HEK293 (cell line): ENCODE measurements around the gene DLD.

Source experiments
- CTCF ChIA-PET: fragments of 350-600 bp; formaldehyde crosslinking; extraction: SDS; loops from one replicate; lab custom pipeline; 2021; ENCODE audit warnings: antibody characterized with exemption; lab: Yijun Ruan, JAX
- POLR2A ChIA-PET: fragments of 300-600 bp; formaldehyde crosslinking; extraction: SDS; loops from one replicate; lab custom pipeline; 2020; ENCODE audit warnings: antibody characterized with exemption, inconsistent platforms; lab: Yijun Ruan, JAX
- H3K27ac ChIP-seq: fragments of 200-500 bp; sonication (Bioruptor generic); 2 replicates; pipeline ENCODE4 v1.5.1; 2014; ENCODE audit warnings: low read depth, low read length, control low read depth, inconsistent platforms; ENCODE audit errors: extremely low read depth
- H3K36me3 ChIP-seq, 2 experiments: fragments of 200-500 bp in 1 of 2; sonication (Bioruptor generic) in 1 of 2; 1 replicate in 1 of 2; 2 replicates in 1 of 2; pipeline ENCODE4 v1.5.1; 2014 to 2017; ENCODE audit warnings: inconsistent platforms in 2 of 2, low read length in 2 of 2; ENCODE audit not compliant: control insufficient read depth in 2 of 2, insufficient read depth in 1 of 2
- H3K4me1 ChIP-seq: fragments of 200-500 bp; sonication (Bioruptor generic); 2 replicates; pipeline ENCODE4 v1.5.1; 2014; ENCODE audit warnings: mild to moderate bottlenecking, low read length, inconsistent platforms; ENCODE audit not compliant: control insufficient read depth, insufficient read depth
- H3K4me3 ChIP-seq: 2 replicates; pipeline ENCODE4 v1.5.1; 2011; ENCODE audit warnings: low read depth, mild to moderate bottlenecking, control low read depth, low read length, moderate library complexity
- H3K9me3 ChIP-seq: fragments of 200-500 bp; sonication (Bioruptor generic); 2 replicates; pipeline ENCODE4 v1.5.1; 2014; ENCODE audit warnings: low read depth, low read length, inconsistent platforms; ENCODE audit not compliant: control insufficient read depth, insufficient read depth
- ATF2 ChIP-seq: fragments of 450-650 bp; formaldehyde crosslinking; IDR thresholded peaks from 2 replicates; pipeline ENCODE4 v1.5.1; 2016; ENCODE audit warnings: missing biosample characterization, missing genetic modification characterization, low read depth
- GLI2 ChIP-seq: fragments of 450-650 bp; formaldehyde crosslinking; IDR thresholded peaks from 2 replicates; pipeline ENCODE4; 2017; ENCODE audit warnings: missing biosample characterization, missing genetic modification characterization, low read depth, borderline replicate concordance
- OVOL3 ChIP-seq: fragments of 450-650 bp; formaldehyde crosslinking; IDR thresholded peaks from 2 replicates; pipeline ENCODE4 v1.5.1; 2016; ENCODE audit warnings: missing biosample characterization, missing genetic modification characterization
- PATZ1 ChIP-seq: fragments of 450-650 bp; formaldehyde crosslinking; IDR thresholded peaks from 2 replicates; pipeline ENCODE4 v1.5.1; 2016; ENCODE audit warnings: missing biosample characterization, missing genetic modification characterization
- SCRT2 ChIP-seq: fragments of 450-650 bp; formaldehyde crosslinking; IDR thresholded peaks from 2 replicates; pipeline ENCODE4 v1.5.1; 2016; ENCODE audit warnings: missing biosample characterization, missing genetic modification characterization
- SP7 ChIP-seq: fragments of 450-650 bp; formaldehyde crosslinking; IDR thresholded peaks from 2 replicates; pipeline ENCODE4 v1.5.1; 2016; ENCODE audit warnings: missing biosample characterization, missing genetic modification characterization
- ZBTB7A ChIP-seq: fragments of 450-650 bp; formaldehyde crosslinking; IDR thresholded peaks from 2 replicates; pipeline ENCODE4 v1.5.1; 2016; ENCODE audit warnings: low read depth, missing biosample characterization, missing genetic modification characterization
- ZEB2 ChIP-seq: fragments of 450-650 bp; formaldehyde crosslinking; IDR thresholded peaks from 2 replicates; pipeline ENCODE4 v1.5.1; 2016; ENCODE audit warnings: missing biosample characterization, missing genetic modification characterization
- ZNF146 ChIP-seq: fragments of 450-650 bp; formaldehyde crosslinking; IDR thresholded peaks from 2 replicates; pipeline ENCODE4 v1.5.1; 2016; ENCODE audit warnings: missing biosample characterization, missing genetic modification characterization
- ZNF24 ChIP-seq: fragments of 450-650 bp; formaldehyde crosslinking; IDR thresholded peaks from 2 replicates; pipeline ENCODE4 v1.5.1; 2016; ENCODE audit warnings: missing biosample characterization, missing genetic modification characterization
- ZNF311 ChIP-seq: fragments of 450-650 bp; formaldehyde crosslinking; IDR thresholded peaks from 2 replicates; pipeline ENCODE4 v1.5.1; 2017; ENCODE audit warnings: missing biosample characterization, missing genetic modification characterization, borderline replicate concordance
- ZNF549 ChIP-seq: fragments of 450-650 bp; IDR thresholded peaks from 2 replicates; pipeline ENCODE4 v1.5.1; 2018; ENCODE audit warnings: missing biosample characterization, missing genetic modification characterization, mild to moderate bottlenecking, inconsistent platforms, moderate library complexity
- ZNF555 ChIP-seq: fragments of 450-650 bp; formaldehyde crosslinking; conservative IDR thresholded peaks from 2 replicates; pipeline ENCODE4 v1.5.1; 2017; ENCODE audit warnings: missing biosample characterization, mild to moderate bottlenecking, missing genetic modification characterization, inconsistent platforms
- ZNF610 ChIP-seq: fragments of 450-650 bp; formaldehyde crosslinking; IDR thresholded peaks from 2 replicates; pipeline ENCODE4 v1.5.1; 2016; ENCODE audit warnings: missing biosample characterization, missing genetic modification characterization, borderline replicate concordance
- ZNF670 ChIP-seq: fragments of 450-650 bp; formaldehyde crosslinking; IDR thresholded peaks from 2 replicates; pipeline ENCODE4 v1.5.1; 2016; ENCODE audit warnings: missing biosample characterization, missing genetic modification characterization, low read depth
- ZNF707 ChIP-seq: fragments of 450-650 bp; formaldehyde crosslinking; IDR thresholded peaks from 2 replicates; pipeline ENCODE4 v1.5.1; 2016; ENCODE audit warnings: missing biosample characterization, missing genetic modification characterization
- ZNF747 ChIP-seq: fragments of 450-650 bp; formaldehyde crosslinking; IDR thresholded peaks from 2 replicates; pipeline ENCODE4 v1.5.1; 2016; ENCODE audit warnings: missing biosample characterization, missing genetic modification characterization
- ZSCAN16 ChIP-seq: fragments of 450-650 bp; formaldehyde crosslinking; IDR thresholded peaks from 2 replicates; pipeline ENCODE4 v1.5.1; 2016; ENCODE audit warnings: missing biosample characterization, missing genetic modification characterization
- TF ChIP-seq, protein P1 (sequence below): fragments of 450-650 bp; formaldehyde crosslinking; IDR thresholded peaks from 2 replicates; pipeline ENCODE4 v1.5.0; 2017; ENCODE audit warnings: missing biosample characterization, missing genetic modification characterization, borderline replicate concordance
- TF ChIP-seq, protein P2 (sequence below): fragments of 450-650 bp; formaldehyde crosslinking; IDR thresholded peaks from 2 replicates; pipeline ENCODE4 v1.5.1; 2016; ENCODE audit warnings: missing biosample characterization, missing genetic modification characterization

The DLD gene

GRCh38 chr7:107909445-107909844, 18.5 kb downstream of the DLD start (continued):
- TF ChIP-seq, protein P1, sequence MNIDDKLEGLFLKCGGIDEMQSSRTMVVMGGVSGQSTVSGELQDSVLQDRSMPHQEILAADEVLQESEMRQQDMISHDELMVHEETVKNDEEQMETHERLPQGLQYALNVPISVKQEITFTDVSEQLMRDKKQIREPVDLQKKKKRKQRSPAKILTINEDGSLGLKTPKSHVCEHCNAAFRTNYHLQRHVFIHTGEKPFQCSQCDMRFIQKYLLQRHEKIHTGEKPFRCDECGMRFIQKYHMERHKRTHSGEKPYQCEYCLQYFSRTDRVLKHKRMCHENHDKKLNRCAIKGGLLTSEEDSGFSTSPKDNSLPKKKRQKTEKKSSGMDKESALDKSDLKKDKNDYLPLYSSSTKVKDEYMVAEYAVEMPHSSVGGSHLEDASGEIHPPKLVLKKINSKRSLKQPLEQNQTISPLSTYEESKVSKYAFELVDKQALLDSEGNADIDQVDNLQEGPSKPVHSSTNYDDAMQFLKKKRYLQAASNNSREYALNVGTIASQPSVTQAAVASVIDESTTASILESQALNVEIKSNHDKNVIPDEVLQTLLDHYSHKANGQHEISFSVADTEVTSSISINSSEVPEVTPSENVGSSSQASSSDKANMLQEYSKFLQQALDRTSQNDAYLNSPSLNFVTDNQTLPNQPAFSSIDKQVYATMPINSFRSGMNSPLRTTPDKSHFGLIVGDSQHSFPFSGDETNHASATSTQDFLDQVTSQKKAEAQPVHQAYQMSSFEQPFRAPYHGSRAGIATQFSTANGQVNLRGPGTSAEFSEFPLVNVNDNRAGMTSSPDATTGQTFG (tag by site-specific recombination), result no peak
- TF ChIP-seq GLI2, result no peak
- TF ChIP-seq, protein P2, sequence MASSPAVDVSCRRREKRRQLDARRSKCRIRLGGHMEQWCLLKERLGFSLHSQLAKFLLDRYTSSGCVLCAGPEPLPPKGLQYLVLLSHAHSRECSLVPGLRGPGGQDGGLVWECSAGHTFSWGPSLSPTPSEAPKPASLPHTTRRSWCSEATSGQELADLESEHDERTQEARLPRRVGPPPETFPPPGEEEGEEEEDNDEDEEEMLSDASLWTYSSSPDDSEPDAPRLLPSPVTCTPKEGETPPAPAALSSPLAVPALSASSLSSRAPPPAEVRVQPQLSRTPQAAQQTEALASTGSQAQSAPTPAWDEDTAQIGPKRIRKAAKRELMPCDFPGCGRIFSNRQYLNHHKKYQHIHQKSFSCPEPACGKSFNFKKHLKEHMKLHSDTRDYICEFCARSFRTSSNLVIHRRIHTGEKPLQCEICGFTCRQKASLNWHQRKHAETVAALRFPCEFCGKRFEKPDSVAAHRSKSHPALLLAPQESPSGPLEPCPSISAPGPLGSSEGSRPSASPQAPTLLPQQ (tag by site-specific recombination), result no peak
- TF ChIP-seq ZNF311, result no peak
- no peak for TF ChIP-seq ZSCAN16 (tag by site-specific recombination)

DNA sequence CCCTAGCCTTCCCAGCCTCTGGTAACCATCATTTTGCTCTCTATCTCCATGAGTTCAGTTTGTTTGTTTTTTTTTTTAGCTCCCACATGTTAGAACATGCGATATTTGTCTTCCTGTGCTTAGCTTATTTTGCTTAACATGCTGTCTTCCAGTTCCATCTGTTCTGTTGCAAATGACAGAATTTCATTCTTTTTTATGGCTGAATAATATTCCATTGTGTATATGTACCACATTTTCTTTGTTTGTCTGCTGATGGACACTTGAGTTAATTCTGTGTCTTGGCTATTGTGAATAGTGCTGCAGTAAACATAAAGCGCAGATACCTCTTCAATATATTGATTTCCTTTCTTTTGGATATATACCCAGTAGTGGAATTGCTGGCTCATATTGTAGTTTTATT, 21.0 kb downstream of the DLD start:
- no peak overlapping the region for H3K4me3 ChIP-seq
- H3K9me3 ChIP-seq, result no peaks in the 10 kb centered on the region
- ChIA-PET CTCF (interaction anchor here (0.6 to 0.7 kb wide), 2 partner anchors 29 to 965 kb away, joined by 4 to 5 read pairs; no protein-coding TSS in a partner anchor), POLR2A (no interaction called here)
- peaks cover 41 to 70% of the 10 kb centered on the region in 2 experiments for H3K36me3 ChIP-seq
- H3K27ac ChIP-seq, result no peak overlapping the region
- no peaks in the 10 kb centered on the region for H3K4me1 ChIP-seq
- TF ChIP-seq ZNF670 (tag by site-specific recombination) (no peak), ZNF146 (tag by site-specific recombination) (peak; percentile 98), ZBTB7A (tag by site-specific recombination) (no peak)

DNA sequence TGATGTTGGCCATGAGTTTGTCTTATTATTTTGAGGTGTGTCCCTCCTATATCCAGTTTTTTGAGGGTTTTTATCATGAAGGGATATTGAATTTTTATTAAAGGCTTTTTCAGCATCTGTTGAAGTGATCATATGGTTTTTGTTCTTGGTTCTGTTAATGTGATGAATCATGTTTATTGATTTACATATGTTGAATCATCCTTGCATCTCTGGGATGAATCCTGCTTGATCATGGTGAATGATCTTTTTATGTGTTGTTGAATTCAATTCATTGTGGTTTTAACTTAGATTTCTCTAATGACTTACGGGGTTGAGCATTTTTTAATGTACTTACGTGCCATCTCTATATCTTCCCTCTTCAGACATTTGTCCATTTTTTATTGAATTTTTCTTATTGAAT, 22.9 kb downstream of the DLD start:
- POLR2A ChIA-PET, result no interaction called here
- TF ChIP-seq ZNF610 (tag by site-specific recombination), result no peak
- TF ChIP-seq ZNF24 (tag by site-specific recombination), result no peak
- no peak for TF ChIP-seq GLI2
- no peak for TF ChIP-seq ZNF549 (tag by site-specific recombination)
- TF ChIP-seq ZNF707 (tag by site-specific recombination), result no peak
- no peak for TF ChIP-seq ZNF747
- no peak for TF ChIP-seq SCRT2
- no peak for TF ChIP-seq ZEB2 (tag by site-specific recombination)
- no peaks in the 10 kb centered on the region for H3K4me1 ChIP-seq
- H3K27ac ChIP-seq, result no peak overlapping the region
- no peaks in the 10 kb centered on the region for H3K9me3 ChIP-seq
- CTCF ChIA-PET, result interaction anchor here (1.1 kb wide), 1 partner anchor 87 kb away, joined by 3 read pairs; no protein-coding TSS in a partner anchor
- H3K4me3 ChIP-seq, result no peak overlapping the region
- H3K36me3 ChIP-seq, result peaks cover 40 to 73% of the 10 kb centered on the region in 2 experiments

DNA sequence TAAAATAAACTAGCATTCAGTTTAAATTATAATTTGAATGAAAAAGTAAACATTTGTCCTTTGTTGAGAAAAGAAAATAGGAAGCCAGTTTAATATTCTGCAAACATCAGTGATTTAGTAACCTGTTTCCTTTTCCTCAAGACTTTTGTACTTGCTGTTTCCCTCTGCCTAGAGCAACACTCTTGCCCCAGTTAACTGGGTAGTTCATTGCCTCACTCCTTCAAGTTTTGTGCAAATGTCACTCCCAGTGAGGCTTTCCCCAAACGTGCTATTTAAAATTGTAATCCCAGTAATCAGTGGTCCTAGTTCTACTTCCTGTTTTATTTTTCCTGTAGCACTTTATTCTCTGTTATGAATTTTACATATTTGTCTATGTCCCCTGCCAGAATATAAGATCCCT, 23.8 kb downstream of the DLD start:
- Histone ChIP-seq H3K9me3 (no peaks in the 10 kb centered on the region), H3K4me3 (no peak overlapping the region), H3K36me3 (peaks cover 42 to 71% of the 10 kb centered on the region in 2 experiments), H3K27ac (no peak overlapping the region), H3K4me1 (no peaks in the 10 kb centered on the region)
- CTCF ChIA-PET, result no interaction called here
- TF ChIP-seq ATF2 (tag by site-specific recombination) (no peak), SP7 (tag by site-specific recombination) (no peak), ZNF555 (tag by site-specific recombination) (no peak), PATZ1 (tag by site-specific recombination) (no peak), OVOL3 (tag by site-specific recombination) (no peak)
- POLR2A ChIA-PET, result no interaction called here
